NCI-H446 (cell line): ENCODE results near the gene PCSK2.
A peak's percentile ranks its signal among the peaks of the same experiment; 100 is the strongest.
"Not testable (repeated sequence)": the region's sequence is repeated elsewhere in the genome, so short reads cannot be mapped to it uniquely, and the experiment has no call there.

Experiments
- DNase-seq, 2 experiments: peaks; one replicate each; lab custom pipeline; 2025; lab: John Stamatoyannopoulos, UW

Gene PCSK2

GRCh38 chr20:17226410-17227218 lies at the start of gene PCSK2:
Gene PCSK2, plus strand, starts transcription at chr20:17227040. Its CDS starts 266 bp downstream, at chr20:17227306.
- DNase-seq = peak; percentile 90 to 98

- DNase-seq = no peak
Measured at GRCh38 chr20:17177341-17177740, 49.5 kb upstream of the PCSK2 start.

GRCh38 chr20:17179840-17180239 lies 47.0 kb upstream of the PCSK2 start:
- DNase-seq = no peak

- DNase-seq = no peak
Measured at GRCh38 chr20:17189976-17190695, 36.7 kb upstream of the PCSK2 start.

- no peak for DNase-seq
Measured at GRCh38 chr20:17197041-17197440, 29.8 kb upstream of the PCSK2 start.

- DNase-seq = no peak
Measured at GRCh38 chr20:17202030-17202429, 24.8 kb upstream of the PCSK2 start.

- DNase-seq = no peak
Measured at GRCh38 chr20:17202673-17203072, 24.2 kb upstream of the PCSK2 start.

GRCh38 chr20:17205084-17205813 lies 21.6 kb upstream of the PCSK2 start:
- DNase-seq = no peak

GRCh38 chr20:17210387-17210786 lies 16.5 kb upstream of the PCSK2 start:
- no peak for DNase-seq

GRCh38 chr20:17210983-17211382 lies 15.9 kb upstream of the PCSK2 start:
- DNase-seq = no peak

GRCh38 chr20:17215167-17215566 lies 11.7 kb upstream of the PCSK2 start:
- no peak for DNase-seq

- not testable (repeated sequence) for DNase-seq
Measured at GRCh38 chr20:17219856-17220255, 7.0 kb upstream of the PCSK2 start.

- DNase-seq = no peak
Measured at GRCh38 chr20:17223553-17223952, 3.3 kb upstream of the PCSK2 start.

- DNase-seq = peak in 1 of 2 experiments; percentile 36
Measured at GRCh38 chr20:17225851-17226409, 910 bp upstream of the PCSK2 start.

- DNase-seq = peak; percentile 50 to 60
Measured at GRCh38 chr20:17227219-17227575, 357 bp downstream of the PCSK2 start.

- peak in 1 of 2 experiments; percentile 45 for DNase-seq
Measured at GRCh38 chr20:17227669-17228623, 1.1 kb downstream of the PCSK2 start.

- peak; percentile 54 to 83 for DNase-seq
Measured at GRCh38 chr20:17228624-17229061, 1.8 kb downstream of the PCSK2 start.

- no peak for DNase-seq
Measured at GRCh38 chr20:17229256-17229655, 2.4 kb downstream of the PCSK2 start.

- no peak for DNase-seq
Measured at GRCh38 chr20:17233626-17234025, 6.8 kb downstream of the PCSK2 start.

- no peak for DNase-seq
Measured at GRCh38 chr20:17236766-17237165, 9.9 kb downstream of the PCSK2 start.

GRCh38 chr20:17248224-17248623 lies 21.4 kb downstream of the PCSK2 start:
- DNase-seq = no peak
